MCF 10A (cell line): Measurements from ENCODE around the gene RTCB. TPM values are rescaled to one million over a fixed set of nuclear protein-coding genes. Genes with fewer than 3 reads are reported as not detected.

Experiments
- BruUV-seq: library from RNA; stranded (reverse); fragments of 400-500 nt; replicated peaks from 2 replicates; lab custom pipeline; 2021; lab: Mats Ljungman, UMichigan
- CTCF ChIA-PET: fragments of 300-600 bp; sonication (Branson Sonifier 250); formaldehyde crosslinking; extraction: SDS; loops from one replicate; lab custom pipeline; 2021; ENCODE audit warnings: antibody characterized with exemption, inconsistent platforms; lab: Yijun Ruan, JAX
- POLR2A ChIA-PET: fragments of 300-600, 350-650 bp; sonication (Branson Sonifier 250); formaldehyde crosslinking; extraction: SDS; loops from one replicate; lab custom pipeline; 2020; ENCODE audit warnings: antibody characterized with exemption, inconsistent platforms; lab: Yijun Ruan, JAX
- DNase-seq: peaks from one replicate; pipeline ENCODE4 v3.0.0-alpha.2; 2018; ENCODE audit not compliant: unreplicated experiment
- H3K27ac Mint-ChIP-seq: one replicate; pipeline ENCODE4 v1.8.0; 2022; ENCODE audit warnings: mild to moderate bottlenecking, low read depth, mixed read lengths; ENCODE audit not compliant: unreplicated experiment
- H3K27me3 Mint-ChIP-seq: one replicate; pipeline ENCODE4 v1.8.0; 2022; ENCODE audit warnings: mixed read lengths; ENCODE audit not compliant: insufficient read depth, unreplicated experiment
- H3K36me3 Mint-ChIP-seq: one replicate; pipeline ENCODE4 v1.8.0; 2022; ENCODE audit warnings: mild to moderate bottlenecking, moderate library complexity, mixed read lengths; ENCODE audit not compliant: insufficient read depth, unreplicated experiment
- H3K4me1 Mint-ChIP-seq: one replicate; pipeline ENCODE4 v1.8.0; 2022; ENCODE audit warnings: mixed read lengths; ENCODE audit not compliant: insufficient read depth, unreplicated experiment
- H3K4me3 Mint-ChIP-seq: one replicate; pipeline ENCODE4 v1.8.0; 2022; ENCODE audit warnings: mild to moderate bottlenecking, moderate library complexity, mixed read lengths; ENCODE audit not compliant: unreplicated experiment
- H3K9me3 Mint-ChIP-seq: one replicate; pipeline ENCODE4 v1.8.0; 2022; ENCODE audit warnings: mixed read lengths; ENCODE audit not compliant: unreplicated experiment
- intact Hi-C: fragments of 100-400 bp; cut with micrococcal nuclease; formaldehyde crosslinking; loops from 2 replicates; pipeline ENCODE4 v1.14.1; 2022
- total RNA-seq: library from RNA; stranded (reverse); gene quantifications from 2 replicates; pipeline ENCODE4 v1.2.3, GENCODE V29; 2022
- TF ChIP-seq, protein P1 (sequence below): fragments of 200-600 bp; IDR thresholded peaks from one replicate; pipeline ENCODE4 v1.8.0; 2022; ENCODE audit warnings: antibody characterized with exemption, mild to moderate bottlenecking; ENCODE audit not compliant: unreplicated experiment

Gene RTCB
- total RNA-seq, 1 experiment from 2014 or later = 93.4 TPM

DNA sequence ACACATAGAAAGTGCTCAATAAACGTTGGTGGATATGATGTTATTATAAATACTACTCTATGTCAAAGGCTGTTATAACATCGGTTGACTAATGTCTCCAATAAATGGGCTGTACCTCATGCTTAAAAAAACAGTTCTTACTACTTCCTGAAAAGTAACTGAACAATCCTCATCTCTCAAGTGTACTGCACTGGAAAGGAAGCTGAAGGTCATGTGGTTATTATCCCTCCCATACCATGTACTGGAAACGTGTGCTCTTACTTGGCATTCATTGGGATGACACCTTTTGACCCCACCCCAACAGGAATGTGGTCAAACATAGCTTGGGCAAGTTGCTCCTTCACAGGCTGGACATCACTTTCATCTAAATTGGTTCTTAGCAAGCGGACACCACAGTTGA lies 10.6 kb downstream of the RTCB start:
- Mint-ChIP-seq H3K27ac (peak overlapping the region; percentile 19), H3K36me3 (peaks cover 91% of the 10 kb centered on the region), H3K4me1 (peaks cover 7% of the 10 kb centered on the region), H3K9me3 (no peaks in the 10 kb centered on the region), H3K27me3 (no peaks in the 10 kb centered on the region), H3K4me3 (no peak overlapping the region)
- DNase-seq = no peak
- TF ChIP-seq, protein P1, sequence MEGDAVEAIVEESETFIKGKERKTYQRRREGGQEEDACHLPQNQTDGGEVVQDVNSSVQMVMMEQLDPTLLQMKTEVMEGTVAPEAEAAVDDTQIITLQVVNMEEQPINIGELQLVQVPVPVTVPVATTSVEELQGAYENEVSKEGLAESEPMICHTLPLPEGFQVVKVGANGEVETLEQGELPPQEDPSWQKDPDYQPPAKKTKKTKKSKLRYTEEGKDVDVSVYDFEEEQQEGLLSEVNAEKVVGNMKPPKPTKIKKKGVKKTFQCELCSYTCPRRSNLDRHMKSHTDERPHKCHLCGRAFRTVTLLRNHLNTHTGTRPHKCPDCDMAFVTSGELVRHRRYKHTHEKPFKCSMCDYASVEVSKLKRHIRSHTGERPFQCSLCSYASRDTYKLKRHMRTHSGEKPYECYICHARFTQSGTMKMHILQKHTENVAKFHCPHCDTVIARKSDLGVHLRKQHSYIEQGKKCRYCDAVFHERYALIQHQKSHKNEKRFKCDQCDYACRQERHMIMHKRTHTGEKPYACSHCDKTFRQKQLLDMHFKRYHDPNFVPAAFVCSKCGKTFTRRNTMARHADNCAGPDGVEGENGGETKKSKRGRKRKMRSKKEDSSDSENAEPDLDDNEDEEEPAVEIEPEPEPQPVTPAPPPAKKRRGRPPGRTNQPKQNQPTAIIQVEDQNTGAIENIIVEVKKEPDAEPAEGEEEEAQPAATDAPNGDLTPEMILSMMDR = no peak
- POLR2A ChIA-PET = interaction anchor here (1.2 to 1.3 kb wide), 3 partner anchors 8 to 10 kb away, joined by 3 to 4 read pairs (median 3); partner anchors contain the start of gene RTCB
- BruUV-seq = no TSS peak
- CTCF ChIA-PET = interaction anchor here (0.6 to 4.2 kb wide), 3 partner anchors 12 to 90 kb away, joined by 3 to 23 read pairs (median 3); no protein-coding TSS in a partner anchor
- intact Hi-C loops = no loop called here

DNA sequence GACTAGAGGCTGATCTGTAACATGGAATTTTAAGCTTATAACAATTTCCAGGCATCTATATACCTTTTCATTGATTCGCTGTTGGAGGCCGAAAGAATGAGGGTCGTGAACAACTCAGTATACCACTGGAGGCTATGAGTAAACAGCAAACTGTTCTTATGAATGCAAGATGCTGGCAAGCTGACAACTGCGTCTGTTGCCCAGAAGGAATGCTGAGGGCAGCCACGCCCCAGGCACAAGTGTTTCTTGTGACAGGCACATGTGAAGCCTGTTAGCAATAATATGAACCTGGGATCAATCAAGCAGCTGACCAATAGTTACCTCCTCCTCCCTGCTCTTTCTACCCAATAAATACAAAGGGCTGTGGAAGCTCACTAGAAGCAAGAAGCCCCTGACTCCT lies 15.3 kb downstream of the RTCB start:
- H3K4me3 Mint-ChIP-seq = no peak overlapping the region
- no peak for DNase-seq
- intact Hi-C loops = no loop called here
- peak overlapping the region; percentile 40 for H3K27ac Mint-ChIP-seq
- peaks cover 7% of the 10 kb centered on the region for H3K4me1 Mint-ChIP-seq
- no peaks in the 10 kb centered on the region for H3K27me3 Mint-ChIP-seq
- H3K9me3 Mint-ChIP-seq = no peaks in the 10 kb centered on the region
- ChIA-PET POLR2A (interaction anchor here (0.9 to 1.3 kb wide), 2 partner anchors 11 to 15 kb away, joined by 3 to 4 read pairs; partner anchors contain the start of gene RTCB), CTCF (no interaction called here)
- TF ChIP-seq, protein P1 = no peak
- peaks cover 86% of the 10 kb centered on the region for H3K36me3 Mint-ChIP-seq
- no TSS peak for BruUV-seq

DNA sequence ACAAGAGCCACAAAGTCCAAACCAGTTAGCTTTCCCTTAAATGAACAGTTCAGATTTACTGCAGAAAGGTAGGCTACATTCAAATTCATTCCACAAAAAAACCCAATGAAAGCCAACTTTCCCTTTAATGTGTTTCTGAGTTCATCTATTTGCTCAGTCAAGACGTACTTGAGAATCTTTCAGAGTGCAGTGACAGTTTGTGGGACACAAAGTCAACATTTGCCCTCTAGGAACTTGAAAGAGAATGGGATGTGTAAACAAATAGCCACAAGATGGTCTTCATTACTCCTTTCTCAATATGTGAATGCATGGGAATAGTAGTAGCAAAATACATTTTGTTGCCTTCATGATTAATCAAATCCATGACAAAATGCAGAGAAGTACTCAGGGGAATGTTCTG lies 15.8 kb downstream of the RTCB start:
- Mint-ChIP-seq H3K27me3 (no peaks in the 10 kb centered on the region), H3K27ac (no peak overlapping the region), H3K9me3 (no peaks in the 10 kb centered on the region), H3K36me3 (peaks cover 85% of the 10 kb centered on the region), H3K4me1 (peaks cover 7% of the 10 kb centered on the region), H3K4me3 (no peak overlapping the region)
- intact Hi-C loops = no loop called here
- TF ChIP-seq, protein P1 = no peak
- POLR2A ChIA-PET = interaction anchor here (0.9 to 1.3 kb wide), 2 partner anchors 12 to 16 kb away, joined by 3 to 4 read pairs; partner anchors contain the start of gene RTCB
- no TSS peak for BruUV-seq
- DNase-seq = no peak
- CTCF ChIA-PET = no interaction called here

DNA sequence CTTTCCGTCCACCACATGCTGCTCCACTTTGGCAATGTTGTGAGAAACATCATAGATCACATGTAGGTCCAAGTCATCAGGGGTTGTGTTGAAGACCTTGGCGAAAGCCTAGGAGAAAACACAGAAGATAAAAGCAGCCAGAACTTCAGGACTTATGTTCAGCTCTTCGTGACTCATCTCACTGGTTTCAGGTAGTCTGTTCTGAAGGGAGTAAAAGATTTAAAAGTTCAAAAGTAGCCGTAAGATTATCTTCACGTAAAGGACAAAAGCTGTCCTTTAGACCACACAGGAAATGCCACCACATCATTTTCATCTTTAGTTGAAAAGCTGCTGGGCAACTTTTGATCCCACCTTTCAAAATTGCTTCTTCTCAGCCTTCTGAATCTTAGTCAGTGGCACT lies 16.9 kb downstream of the RTCB start:
- ChIA-PET CTCF (no interaction called here), POLR2A (no interaction called here)
- no peak for DNase-seq
- no TSS peak for BruUV-seq
- Mint-ChIP-seq H3K36me3 (peaks cover 85% of the 10 kb centered on the region), H3K4me1 (peaks cover 7% of the 10 kb centered on the region), H3K27ac (no peak overlapping the region), H3K4me3 (no peak overlapping the region), H3K27me3 (no peaks in the 10 kb centered on the region), H3K9me3 (no peaks in the 10 kb centered on the region)
- TF ChIP-seq, protein P1 = no peak
- intact Hi-C loops = no loop called here
